ENCODE data around the gene ADCY1.

DNA sequence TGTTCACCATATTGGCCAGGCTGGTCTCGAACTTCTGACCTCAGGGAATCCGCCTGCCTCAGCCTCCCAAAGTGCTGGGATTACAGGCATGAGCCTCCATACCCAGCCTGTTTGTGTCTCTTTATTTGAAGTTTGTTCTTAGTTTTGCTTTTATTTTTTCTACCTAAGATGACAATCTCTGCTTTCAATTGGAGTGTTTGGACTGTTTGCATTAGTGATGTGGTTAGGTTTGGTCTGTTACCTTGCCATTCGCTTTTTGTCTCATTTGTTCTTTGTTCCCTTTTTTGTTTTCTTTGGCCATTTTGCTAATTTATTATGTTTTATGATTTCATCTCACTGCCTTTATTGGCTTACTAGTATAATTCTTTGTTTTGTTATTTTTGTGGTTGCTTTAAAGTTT, 62.6 kb downstream of the ADCY1 start:
- TF ChIP-seq FOXP2 (optimal IDR thresholded peaks at IDR 0.05; ENCODE audit: control extremely low read depth, extremely low read length, insufficient read depth), result no peak
- no peak for TF ChIP-seq EZH2 (IDR thresholded peaks at IDR 0.05)
